ENCODE measurements around the gene MN1.

DNA sequence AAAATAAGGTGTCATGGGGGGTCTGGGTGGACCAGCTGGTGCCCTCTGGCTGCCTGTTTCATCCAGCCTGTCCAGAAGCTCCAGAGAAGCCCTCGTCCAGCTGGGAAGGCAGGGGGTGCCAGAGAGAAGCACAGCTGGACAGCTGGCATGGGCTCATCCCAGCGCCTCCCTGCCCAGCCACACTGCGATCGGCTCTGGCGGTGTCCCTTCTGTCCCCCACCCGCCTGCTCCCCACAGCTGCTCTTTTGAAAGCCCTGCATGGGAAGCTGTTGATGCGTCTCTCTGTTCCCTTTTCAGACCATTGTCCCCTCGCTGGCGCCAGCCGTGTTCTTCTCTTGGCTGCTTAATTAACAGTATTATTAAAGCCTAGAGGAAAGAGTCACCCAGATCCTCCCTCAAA lies 86.5 kb downstream of the MN1 start:
- TF ChIP-seq, protein P1, sequence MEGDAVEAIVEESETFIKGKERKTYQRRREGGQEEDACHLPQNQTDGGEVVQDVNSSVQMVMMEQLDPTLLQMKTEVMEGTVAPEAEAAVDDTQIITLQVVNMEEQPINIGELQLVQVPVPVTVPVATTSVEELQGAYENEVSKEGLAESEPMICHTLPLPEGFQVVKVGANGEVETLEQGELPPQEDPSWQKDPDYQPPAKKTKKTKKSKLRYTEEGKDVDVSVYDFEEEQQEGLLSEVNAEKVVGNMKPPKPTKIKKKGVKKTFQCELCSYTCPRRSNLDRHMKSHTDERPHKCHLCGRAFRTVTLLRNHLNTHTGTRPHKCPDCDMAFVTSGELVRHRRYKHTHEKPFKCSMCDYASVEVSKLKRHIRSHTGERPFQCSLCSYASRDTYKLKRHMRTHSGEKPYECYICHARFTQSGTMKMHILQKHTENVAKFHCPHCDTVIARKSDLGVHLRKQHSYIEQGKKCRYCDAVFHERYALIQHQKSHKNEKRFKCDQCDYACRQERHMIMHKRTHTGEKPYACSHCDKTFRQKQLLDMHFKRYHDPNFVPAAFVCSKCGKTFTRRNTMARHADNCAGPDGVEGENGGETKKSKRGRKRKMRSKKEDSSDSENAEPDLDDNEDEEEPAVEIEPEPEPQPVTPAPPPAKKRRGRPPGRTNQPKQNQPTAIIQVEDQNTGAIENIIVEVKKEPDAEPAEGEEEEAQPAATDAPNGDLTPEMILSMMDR (conservative IDR thresholded peaks at IDR 0.05), result no peak
- no peak for TF ChIP-seq EZH2 (IDR thresholded peaks at IDR 0.05; ENCODE audit: low read depth)

Data from PC-9 (cell line).